ENCODE measurements around the gene FLNC.

GRCh38 chr7:128848289-128849155 lies 18.3 kb downstream of the FLNC start:
- no peak for TF ChIP-seq CTCF (IDR thresholded peaks at IDR 0.05)
- TF ChIP-seq POLR2A (IDR thresholded peaks at IDR 0.05) = no peak
